Neural progenitor cell (in vitro differentiated cells): Measurements from ENCODE around the gene ABCC9. TPM values are rescaled to one million over a fixed set of nuclear protein-coding genes. Genes with fewer than 3 reads are reported as not detected.

Experiments used
- DNase-seq: peaks from one replicate; pipeline ENCODE4 v3.0.0-alpha.2; 2016; ENCODE audit warnings: low spot score
- H2AFZ ChIP-seq: fragments of 200-600 bp; sonication (generic); replicated peaks from 2 replicates; pipeline ENCODE4 v1.6.1; 2016; ENCODE audit warnings: antibody characterized with exemption
- H3F3A ChIP-seq: fragments of 200-600 bp; sonication (generic); 2 replicates; pipeline ENCODE4 v1.6.1; 2016; ENCODE audit warnings: antibody characterized with exemption, low read depth
- H3K27ac ChIP-seq: fragments of 200-600 bp; sonication (generic); 2 replicates; pipeline ENCODE4 v1.5.1; 2016; ENCODE audit warnings: mild to moderate bottlenecking
- H3K27me3 ChIP-seq: fragments of 200-600 bp; sonication (generic); 2 replicates; pipeline ENCODE4 v1.6.1; 2016; ENCODE audit warnings: mild to moderate bottlenecking, moderate library complexity
- H3K36me3 ChIP-seq: fragments of 200-600 bp; sonication (generic); 2 replicates; pipeline ENCODE4 v1.5.1; 2016
- H3K4me1 ChIP-seq: fragments of 200-600 bp; sonication (generic); 2 replicates; pipeline ENCODE4 v1.6.1; 2016; ENCODE audit warnings: mixed run types
- H3K4me2 ChIP-seq: fragments of 200-600 bp; sonication (generic); 2 replicates; pipeline ENCODE4 v1.6.1; 2016
- H3K4me3 ChIP-seq: fragments of 200-600 bp; sonication (generic); 2 replicates; pipeline ENCODE4 v1.5.1; 2016
- H3K79me2 ChIP-seq: fragments of 200-600 bp; sonication (generic); 2 replicates; pipeline ENCODE4 v1.6.1; 2016; ENCODE audit warnings: low read depth
- H3K9ac ChIP-seq: fragments of 200-600 bp; sonication (generic); 2 replicates; pipeline ENCODE4 v1.6.1; 2016
- H3K9me3 ChIP-seq: fragments of 200-600 bp; sonication (generic); 2 replicates; pipeline ENCODE4 v1.5.1; 2016; ENCODE audit warnings: low read depth
- H4K20me1 ChIP-seq: fragments of 200-600 bp; sonication (generic); 2 replicates; pipeline ENCODE4 v1.6.1; 2016; ENCODE audit warnings: low read depth
- H3K27ac Mint-ChIP-seq: 3 replicates; pipeline ENCODE4 v1.8.0; 2021; ENCODE audit warnings: mixed read lengths
- H3K27me3 Mint-ChIP-seq: 2 replicates; pipeline ENCODE4 v1.8.0; 2022; ENCODE audit warnings: low read depth, mild to moderate bottlenecking, inconsistent platforms, moderate library complexity, mixed read lengths; ENCODE audit not compliant: insufficient read depth
- H3K36me3 Mint-ChIP-seq: 3 replicates; pipeline ENCODE4 v1.8.0; 2021; ENCODE audit warnings: mixed read lengths
- H3K4me1 Mint-ChIP-seq: 3 replicates; pipeline ENCODE4 v1.8.0; 2021; ENCODE audit warnings: mixed read lengths
- H3K4me3 Mint-ChIP-seq: 3 replicates; pipeline ENCODE4 v1.8.0; 2021; ENCODE audit warnings: mild to moderate bottlenecking, moderate library complexity, mixed read lengths
- H3K9me3 Mint-ChIP-seq: 3 replicates; pipeline ENCODE4 v1.8.0; 2020; ENCODE audit warnings: mixed read lengths
- EZH2 ChIP-seq: fragments of 200-600 bp; sonication (generic); IDR thresholded peaks from 2 replicates; pipeline ENCODE4 v1.6.1; 2017; ENCODE audit warnings: antibody characterized with exemption, mild to moderate bottlenecking, moderate library complexity
- EZH2phosphoT487 ChIP-seq: fragments of 200-600 bp; sonication (generic); IDR thresholded peaks from 2 replicates; pipeline ENCODE4 v1.6.1; 2017; ENCODE audit warnings: antibody characterized with exemption
- total RNA-seq: library from RNA; depleted of rRNA; stranded (reverse); fragments of >200 nt; gene quantifications from 2 replicates; pipeline ENCODE4 v1.2.3, GENCODE V29; 2015; ENCODE audit warnings: low replicate concordance
- TF ChIP-seq, protein P1 (sequence below): fragments of 200-600 bp; sonication (generic); IDR thresholded peaks from 2 replicates; pipeline ENCODE4 v1.5.1; 2017; ENCODE audit warnings: antibody characterized with exemption, mild to moderate bottlenecking

Gene ABCC9
- total RNA-seq, 1 donor from 2014 or later: not detected

- H3F3A ChIP-seq: no peaks in the 10 kb centered on the region
- H3K4me1 Mint-ChIP-seq: peaks cover 25% of the 10 kb centered on the region
- H2AFZ ChIP-seq: no peak overlapping the region
- peaks cover 8% of the 10 kb centered on the region for H3K9me3 Mint-ChIP-seq
- no peak overlapping the region for H3K4me3 ChIP-seq
- no peak overlapping the region for H3K27ac ChIP-seq
- no peaks in the 10 kb centered on the region for H3K9me3 ChIP-seq
- no peaks in the 10 kb centered on the region for H3K4me1 ChIP-seq
- peaks cover 85% of the 10 kb centered on the region for H3K27me3 ChIP-seq
- peaks cover 17% of the 10 kb centered on the region for H3K27me3 Mint-ChIP-seq
- no peak overlapping the region for H3K4me2 ChIP-seq
- no peaks in the 10 kb centered on the region for H3K36me3 Mint-ChIP-seq
- H3K36me3 ChIP-seq: no peaks in the 10 kb centered on the region
- H3K27ac Mint-ChIP-seq: no peak overlapping the region
- no peak overlapping the region for H3K4me3 Mint-ChIP-seq
- no peaks in the 10 kb centered on the region for H4K20me1 ChIP-seq
- TF ChIP-seq EZH2: no peak
- no peak for TF ChIP-seq EZH2phosphoT487
- TF ChIP-seq, protein P1, sequence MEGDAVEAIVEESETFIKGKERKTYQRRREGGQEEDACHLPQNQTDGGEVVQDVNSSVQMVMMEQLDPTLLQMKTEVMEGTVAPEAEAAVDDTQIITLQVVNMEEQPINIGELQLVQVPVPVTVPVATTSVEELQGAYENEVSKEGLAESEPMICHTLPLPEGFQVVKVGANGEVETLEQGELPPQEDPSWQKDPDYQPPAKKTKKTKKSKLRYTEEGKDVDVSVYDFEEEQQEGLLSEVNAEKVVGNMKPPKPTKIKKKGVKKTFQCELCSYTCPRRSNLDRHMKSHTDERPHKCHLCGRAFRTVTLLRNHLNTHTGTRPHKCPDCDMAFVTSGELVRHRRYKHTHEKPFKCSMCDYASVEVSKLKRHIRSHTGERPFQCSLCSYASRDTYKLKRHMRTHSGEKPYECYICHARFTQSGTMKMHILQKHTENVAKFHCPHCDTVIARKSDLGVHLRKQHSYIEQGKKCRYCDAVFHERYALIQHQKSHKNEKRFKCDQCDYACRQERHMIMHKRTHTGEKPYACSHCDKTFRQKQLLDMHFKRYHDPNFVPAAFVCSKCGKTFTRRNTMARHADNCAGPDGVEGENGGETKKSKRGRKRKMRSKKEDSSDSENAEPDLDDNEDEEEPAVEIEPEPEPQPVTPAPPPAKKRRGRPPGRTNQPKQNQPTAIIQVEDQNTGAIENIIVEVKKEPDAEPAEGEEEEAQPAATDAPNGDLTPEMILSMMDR: no peak
- no peak overlapping the region for H3K9ac ChIP-seq
- no peaks in the 10 kb centered on the region for H3K79me2 ChIP-seq
- peak; percentile 16 for DNase-seq
Observed at GRCh38 chr12:21939435-21939834, 1.8 kb downstream of the ABCC9 start.

GRCh38 chr12:21938879-21939278 is 2.3 kb downstream of the ABCC9 start:
- DNase-seq: no peak
- no peaks in the 10 kb centered on the region for H3K9me3 ChIP-seq
- H3K4me3 ChIP-seq: no peak overlapping the region
- Mint-ChIP-seq H3K27me3 (peaks cover 17% of the 10 kb centered on the region), H3K9me3 (peaks cover 8% of the 10 kb centered on the region), H3K4me3 (no peak overlapping the region), H3K4me1 (peaks cover 25% of the 10 kb centered on the region), H3K27ac (no peak overlapping the region), H3K36me3 (no peaks in the 10 kb centered on the region)
- H3K4me1 ChIP-seq: no peaks in the 10 kb centered on the region
- no peak overlapping the region for H3K27ac ChIP-seq
- no peaks in the 10 kb centered on the region for H4K20me1 ChIP-seq
- TF ChIP-seq, protein P1: no peak
- TF ChIP-seq EZH2: no peak
- no peak for TF ChIP-seq EZH2phosphoT487
- peaks cover 80% of the 10 kb centered on the region for H3K27me3 ChIP-seq
- H3K36me3 ChIP-seq: no peaks in the 10 kb centered on the region
- no peak overlapping the region for H3K4me2 ChIP-seq
- no peak overlapping the region for H2AFZ ChIP-seq
- no peaks in the 10 kb centered on the region for H3K79me2 ChIP-seq
- H3K9ac ChIP-seq: no peak overlapping the region
- H3F3A ChIP-seq: no peaks in the 10 kb centered on the region

GRCh38 chr12:21934173-21934572 is 7.1 kb downstream of the ABCC9 start:
- Mint-ChIP-seq H3K9me3 (peaks cover 2% of the 10 kb centered on the region), H3K36me3 (peaks cover 2% of the 10 kb centered on the region), H3K4me1 (peaks cover 2% of the 10 kb centered on the region), H3K4me3 (no peak overlapping the region), H3K27ac (no peak overlapping the region), H3K27me3 (peaks cover 5% of the 10 kb centered on the region)
- Histone ChIP-seq H3K4me1 (no peaks in the 10 kb centered on the region), H3K9me3 (no peaks in the 10 kb centered on the region), H3K9ac (no peak overlapping the region), H3K27me3 (peaks cover 33% of the 10 kb centered on the region), H3K36me3 (no peaks in the 10 kb centered on the region), H3K79me2 (no peaks in the 10 kb centered on the region), H3K4me3 (no peak overlapping the region), H3K4me2 (no peak overlapping the region), H4K20me1 (no peaks in the 10 kb centered on the region), H2AFZ (no peak overlapping the region), H3F3A (no peaks in the 10 kb centered on the region), H3K27ac (no peak overlapping the region)
- no peak for DNase-seq
- TF ChIP-seq EZH2 (no peak), EZH2phosphoT487 (no peak)
- TF ChIP-seq, protein P1: no peak
